Lower lobe of right lung (tissue), 2 donors: ENCODE data around the gene BCL11A. TPM values are rescaled to one million over a fixed set of nuclear protein-coding genes. Genes with fewer than 3 reads are reported as not detected.
A peak's percentile ranks its signal among the peaks of the same experiment; 100 is the strongest.

Source experiments
- ATAC-seq, 2 donors: fragments of 200-7000 bp; cut with Tn5 transposase; one replicate each; pipeline ENCODE4 v1.9.1; 2020 to 2022; ENCODE audit warnings: mild to moderate bottlenecking in 2 of 2, moderate library complexity in 2 of 2
- DNase-seq: peaks from one replicate; pipeline ENCODE4 v3.0.0-alpha.2; 2020
- H3K27ac ChIP-seq: fragments of 200-600 bp; one replicate; pipeline ENCODE4 v1.8.0; 2022
- H3K27me3 ChIP-seq: fragments of 200-600 bp; one replicate; pipeline ENCODE4 v1.8.0; 2022; ENCODE audit warnings: low read depth
- H3K36me3 ChIP-seq: fragments of 200-600 bp; one replicate; pipeline ENCODE4 v1.8.0; 2022; ENCODE audit warnings: mild to moderate bottlenecking
- H3K4me1 ChIP-seq: fragments of 200-600 bp; one replicate; pipeline ENCODE4 v1.8.0; 2022
- H3K4me3 ChIP-seq: fragments of 200-600 bp; one replicate; pipeline ENCODE4 v1.8.0; 2022; ENCODE audit warnings: mild to moderate bottlenecking
- H3K9me3 ChIP-seq: fragments of 200-600 bp; one replicate; pipeline ENCODE4 v1.8.0; 2022
- intact Hi-C: fragments of 100-400 bp; cut with DNase I; formaldehyde crosslinking; loops from one replicate; pipeline ENCODE4 v1.11.0; 2022
- total RNA-seq: library from RNA; stranded (reverse); fragmentation: NEBNext Ultra II Directional; extraction: Animal tissue kit (Norgen Biotek cat#: 25700); gene quantifications from one replicate; pipeline ENCODE4 v1.2.1, GENCODE V29; 2021
- TF ChIP-seq, protein P1 (sequence below): fragments of 200-600 bp; IDR thresholded peaks from one replicate; pipeline ENCODE4 v1.8.0; 2022; ENCODE audit warnings: antibody characterized with exemption, mild to moderate bottlenecking
- donor health status: DM: no; HTN: yes; CAD: no; lungs with severe emphysema.

The BCL11A gene
- total RNA-seq, 1 donor from 2014 or later, result 9.7 TPM

DNA sequence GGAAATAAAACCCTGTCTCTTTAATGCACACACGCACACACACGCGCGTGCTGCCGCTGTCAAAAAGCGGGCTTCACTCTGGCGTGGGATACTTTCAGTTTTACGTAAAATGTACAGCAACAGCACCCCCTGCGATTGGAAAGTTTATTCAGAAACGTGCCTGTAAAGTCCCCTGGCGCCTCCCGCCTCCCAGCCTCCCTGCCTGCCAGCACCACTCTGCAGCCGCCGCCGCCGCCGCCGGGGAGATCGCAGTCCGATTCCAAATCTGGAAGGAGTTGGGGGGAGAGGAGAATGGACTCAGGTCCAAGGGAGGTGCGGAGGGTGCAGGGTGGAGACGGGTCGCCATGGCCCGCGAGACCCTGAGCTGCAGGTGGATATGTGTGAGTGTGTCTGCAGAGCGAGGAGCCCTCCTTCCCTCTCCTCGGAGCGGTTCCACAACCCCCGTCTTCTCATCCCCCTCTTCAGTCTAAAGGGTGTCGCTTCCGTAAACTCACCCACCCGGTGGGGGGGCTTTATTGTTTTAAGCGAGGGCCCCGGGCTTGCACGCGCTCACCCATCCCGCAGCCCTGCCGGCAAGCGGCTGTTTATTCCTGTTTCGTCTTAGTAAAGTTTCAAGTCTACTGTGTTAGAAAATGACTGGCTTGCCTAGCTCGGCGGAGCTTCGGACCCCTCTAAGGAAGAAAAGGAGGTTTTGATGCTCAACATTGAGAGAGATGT is 1.8 kb upstream of the BCL11A start:
- peak; percentile 55 to 59 for ATAC-seq
- DNase-seq, result peak; percentile 69
- Histone ChIP-seq H3K36me3 (no peaks in the 10 kb centered on the region), H3K27me3 (peaks cover 79% of the 10 kb centered on the region), H3K27ac (no peak overlapping the region), H3K4me3 (peak overlapping the region; percentile 64), H3K4me1 (peaks cover 67% of the 10 kb centered on the region), H3K9me3 (no peaks in the 10 kb centered on the region)
- TF ChIP-seq, protein P1, sequence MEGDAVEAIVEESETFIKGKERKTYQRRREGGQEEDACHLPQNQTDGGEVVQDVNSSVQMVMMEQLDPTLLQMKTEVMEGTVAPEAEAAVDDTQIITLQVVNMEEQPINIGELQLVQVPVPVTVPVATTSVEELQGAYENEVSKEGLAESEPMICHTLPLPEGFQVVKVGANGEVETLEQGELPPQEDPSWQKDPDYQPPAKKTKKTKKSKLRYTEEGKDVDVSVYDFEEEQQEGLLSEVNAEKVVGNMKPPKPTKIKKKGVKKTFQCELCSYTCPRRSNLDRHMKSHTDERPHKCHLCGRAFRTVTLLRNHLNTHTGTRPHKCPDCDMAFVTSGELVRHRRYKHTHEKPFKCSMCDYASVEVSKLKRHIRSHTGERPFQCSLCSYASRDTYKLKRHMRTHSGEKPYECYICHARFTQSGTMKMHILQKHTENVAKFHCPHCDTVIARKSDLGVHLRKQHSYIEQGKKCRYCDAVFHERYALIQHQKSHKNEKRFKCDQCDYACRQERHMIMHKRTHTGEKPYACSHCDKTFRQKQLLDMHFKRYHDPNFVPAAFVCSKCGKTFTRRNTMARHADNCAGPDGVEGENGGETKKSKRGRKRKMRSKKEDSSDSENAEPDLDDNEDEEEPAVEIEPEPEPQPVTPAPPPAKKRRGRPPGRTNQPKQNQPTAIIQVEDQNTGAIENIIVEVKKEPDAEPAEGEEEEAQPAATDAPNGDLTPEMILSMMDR, result peak; percentile 25
- intact Hi-C loops, result no loop called here

DNA sequence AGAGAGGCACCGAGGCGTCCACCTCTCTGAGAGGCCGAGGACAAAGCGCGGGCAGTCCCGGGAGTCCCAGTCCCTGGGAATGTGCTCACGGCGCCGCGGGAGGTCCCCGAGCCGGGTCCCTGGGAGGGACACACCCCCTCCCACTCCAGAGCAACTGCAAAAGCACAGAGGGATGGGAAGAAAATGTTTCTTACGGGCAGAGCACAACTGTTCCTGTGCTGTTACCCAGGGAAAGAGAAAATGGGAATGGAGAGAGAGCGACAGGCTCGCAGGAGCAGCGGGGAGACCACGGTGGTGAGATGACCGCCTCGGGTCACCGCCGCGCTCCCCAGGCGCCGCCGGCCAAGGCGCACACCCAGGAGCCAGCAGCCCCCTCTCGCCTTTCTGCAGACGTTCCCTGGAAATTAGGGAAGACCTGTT is 1.2 kb upstream of the BCL11A start:
- no peaks in the 10 kb centered on the region for H3K9me3 ChIP-seq
- H3K4me3 ChIP-seq, result peak overlapping the region; percentile 64
- H3K4me1 ChIP-seq, result peaks cover 69% of the 10 kb centered on the region
- H3K36me3 ChIP-seq, result no peaks in the 10 kb centered on the region
- H3K27ac ChIP-seq, result peak overlapping the region; percentile 24
- no peak for DNase-seq
- TF ChIP-seq, protein P1, result no peak
- ATAC-seq, result peak; percentile 9
- intact Hi-C loops, result no loop called here
- H3K27me3 ChIP-seq, result peaks cover 84% of the 10 kb centered on the region

DNA sequence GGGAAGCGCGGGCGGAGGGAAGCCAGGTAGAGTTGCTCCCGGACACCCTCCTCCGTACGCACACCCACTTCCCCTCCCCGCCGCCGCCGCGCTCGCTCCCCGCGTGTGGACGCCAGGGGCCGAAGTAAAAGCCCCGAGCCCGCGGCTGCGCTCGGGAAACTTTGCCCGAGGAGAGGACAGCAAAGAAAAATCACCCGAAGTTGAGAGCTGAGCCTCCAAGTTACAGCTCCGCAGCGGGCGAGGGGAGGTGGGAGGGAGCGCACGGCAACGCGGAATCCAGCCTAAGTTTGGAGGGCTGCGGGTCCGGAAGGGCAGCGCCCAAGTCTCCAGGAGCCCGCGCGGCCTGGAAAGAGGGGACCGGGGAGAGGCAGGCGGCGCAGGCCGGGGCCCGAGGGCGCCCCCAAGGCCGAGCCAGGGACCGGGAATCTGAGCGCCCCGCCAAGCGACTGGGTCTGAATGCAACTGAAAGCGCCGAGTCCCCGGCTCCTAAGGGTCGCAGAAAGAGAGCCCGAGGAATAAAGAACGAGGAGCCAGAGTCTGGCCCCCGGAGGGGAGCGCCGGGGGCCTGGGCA is 706 bp upstream of the BCL11A start:
- H3K4me3 ChIP-seq, result peak overlapping the region; percentile 64
- H3K4me1 ChIP-seq, result peaks cover 74% of the 10 kb centered on the region
- TF ChIP-seq, protein P1, result no peak
- peaks cover 89% of the 10 kb centered on the region for H3K27me3 ChIP-seq
- peak; percentile 38 to 44 for ATAC-seq
- no peaks in the 10 kb centered on the region for H3K9me3 ChIP-seq
- peak; percentile 71 for DNase-seq
- intact Hi-C loops, result no loop called here
- peak overlapping the region; percentile 24 for H3K27ac ChIP-seq
- no peaks in the 10 kb centered on the region for H3K36me3 ChIP-seq

DNA sequence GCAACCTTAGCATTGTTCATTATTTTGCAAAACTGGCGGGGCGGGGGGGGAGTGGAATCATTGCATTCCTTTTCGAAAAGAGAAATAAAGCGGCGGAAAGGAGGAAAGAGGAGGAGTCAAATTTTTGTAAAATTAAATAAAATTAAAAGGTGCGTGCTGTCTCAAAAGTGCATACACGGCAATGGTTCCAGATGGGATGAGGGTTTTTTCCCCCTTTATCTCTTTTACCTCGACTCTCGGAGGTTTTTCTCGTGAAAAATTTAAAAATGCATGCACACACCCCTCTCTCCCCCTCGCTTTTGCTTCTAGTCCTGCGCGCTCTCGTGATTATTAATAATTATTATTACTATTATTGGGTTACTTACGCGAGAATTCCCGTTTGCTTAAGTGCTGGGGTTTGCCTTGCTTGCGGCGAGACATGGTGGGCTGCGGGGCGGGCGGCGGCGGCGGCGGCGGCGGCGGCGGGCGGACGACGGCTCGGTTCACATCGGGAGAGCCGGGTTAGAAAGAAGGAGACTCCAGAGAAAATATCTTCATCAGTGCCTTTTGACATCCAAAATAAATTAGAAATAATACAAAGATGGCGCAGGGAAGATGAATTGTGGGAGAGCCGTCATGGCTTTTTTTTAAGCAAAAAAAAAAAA is 481 bp downstream of the BCL11A start:
- ATAC-seq (no peak), DNase-seq (no peak)
- Histone ChIP-seq H3K4me3 (peak overlapping the region; percentile 64), H3K27ac (no peak overlapping the region), H3K9me3 (no peaks in the 10 kb centered on the region), H3K36me3 (no peaks in the 10 kb centered on the region), H3K4me1 (peaks cover 75% of the 10 kb centered on the region), H3K27me3 (peaks cover 95% of the 10 kb centered on the region)
- TF ChIP-seq, protein P1, result no peak
- intact Hi-C loops, result no loop called here

DNA sequence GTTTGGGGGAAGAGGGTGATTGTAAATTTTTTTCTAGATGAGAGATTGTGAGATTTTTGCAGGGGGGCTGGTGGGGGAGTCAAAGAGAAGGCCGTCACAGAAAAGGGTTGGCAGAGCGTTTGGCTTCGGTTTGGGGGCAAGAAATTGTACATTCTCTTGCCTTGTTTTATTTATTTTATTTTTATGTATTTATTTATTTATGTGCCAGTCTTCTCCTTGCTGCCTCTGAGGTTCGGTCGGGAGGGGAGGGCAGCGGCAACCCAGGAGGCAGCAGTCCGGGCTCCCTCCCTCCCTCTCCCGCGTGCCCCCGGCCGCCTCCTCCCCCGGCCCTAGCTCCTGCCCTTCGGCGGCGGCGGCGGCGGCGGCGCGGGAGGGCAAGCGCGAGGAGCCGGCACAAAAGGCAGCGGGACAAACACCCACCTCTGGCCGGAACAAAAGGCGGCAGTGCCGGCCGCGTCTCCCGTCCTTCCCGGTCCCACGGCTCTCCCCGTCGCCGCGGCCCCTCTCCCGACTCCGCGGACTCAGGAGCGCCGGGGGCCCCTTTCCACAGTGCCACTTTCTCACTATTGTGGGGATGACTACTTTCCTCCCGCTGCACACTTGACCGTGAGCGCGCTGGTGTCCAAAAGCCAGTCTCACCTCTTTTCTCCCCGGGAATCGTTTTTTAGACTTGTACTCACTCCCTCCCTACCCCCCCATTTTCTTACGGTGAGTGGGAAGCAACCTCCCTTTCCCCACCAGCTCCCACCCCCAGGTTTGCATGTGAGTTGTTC is 1.2 kb downstream of the BCL11A start:
- ATAC-seq, result peak in 1 of 2 donors; percentile 4
- no peak for DNase-seq
- intact Hi-C loops, result no loop called here
- Histone ChIP-seq H3K9me3 (no peaks in the 10 kb centered on the region), H3K27me3 (peaks cover 95% of the 10 kb centered on the region), H3K36me3 (no peaks in the 10 kb centered on the region), H3K4me3 (peak overlapping the region; percentile 64), H3K4me1 (peaks cover 71% of the 10 kb centered on the region), H3K27ac (no peak overlapping the region)
- TF ChIP-seq, protein P1, result no peak
